AG08396 (cell line): ENCODE results near the gene ARL3.
"Not testable (repeated sequence)": the region's sequence is repeated elsewhere in the genome, so short reads cannot be mapped to it uniquely, and the experiment has no call there.

Source experiments
- DNase-seq: peaks from one replicate; pipeline ENCODE4 v3.0.0; 2012; ENCODE audit warnings: low spot score, mixed read lengths

The ARL3 gene, protein sequence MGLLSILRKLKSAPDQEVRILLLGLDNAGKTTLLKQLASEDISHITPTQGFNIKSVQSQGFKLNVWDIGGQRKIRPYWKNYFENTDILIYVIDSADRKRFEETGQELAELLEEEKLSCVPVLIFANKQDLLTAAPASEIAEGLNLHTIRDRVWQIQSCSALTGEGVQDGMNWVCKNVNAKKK

DNA sequence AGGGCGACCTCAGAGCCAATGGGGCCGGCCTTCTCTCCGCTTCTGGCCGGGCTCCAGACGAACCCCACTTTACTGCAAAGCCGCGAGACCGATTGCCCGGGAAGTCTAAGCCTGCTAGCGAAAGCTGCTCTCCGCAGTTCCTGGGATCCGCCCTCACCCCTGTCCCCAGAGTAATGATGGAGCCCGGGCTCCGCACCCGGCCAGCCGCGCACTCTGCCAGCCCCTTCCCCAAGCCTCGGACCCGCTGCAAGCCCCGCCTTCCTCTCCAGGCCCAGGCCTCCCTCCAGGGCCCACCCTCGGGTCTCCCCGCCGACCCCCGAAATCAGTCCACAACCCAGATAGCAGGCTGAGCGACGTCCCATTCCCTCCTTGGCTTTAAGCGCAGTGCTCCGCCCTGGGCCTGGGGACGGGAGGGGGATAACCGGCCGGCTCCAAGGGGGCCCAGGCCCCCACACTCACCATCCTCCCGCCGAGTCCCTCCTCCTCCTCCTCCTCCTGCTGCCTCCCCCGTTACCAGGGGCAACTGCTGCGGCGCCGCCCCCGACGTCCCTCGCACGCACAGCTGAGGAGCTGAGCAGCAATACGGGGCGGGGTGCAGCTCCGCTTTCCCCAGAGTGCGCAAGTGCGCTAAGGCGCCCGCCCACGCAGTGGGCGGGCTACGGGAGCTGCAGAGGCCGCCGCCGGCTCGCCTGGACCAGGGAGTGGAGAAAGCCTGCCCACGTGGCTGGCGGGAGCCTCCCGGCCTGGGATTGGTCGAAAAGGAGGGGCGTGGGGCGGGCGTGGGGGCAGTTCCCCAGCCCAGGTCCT, at the start of gene ARL3:
ARL3 (minus strand) TSS at position 584 of the 807 bp plus-strand sequence; CDS start at position 462, 122 bp downstream.
- peak; percentile 98 for DNase-seq

DNA sequence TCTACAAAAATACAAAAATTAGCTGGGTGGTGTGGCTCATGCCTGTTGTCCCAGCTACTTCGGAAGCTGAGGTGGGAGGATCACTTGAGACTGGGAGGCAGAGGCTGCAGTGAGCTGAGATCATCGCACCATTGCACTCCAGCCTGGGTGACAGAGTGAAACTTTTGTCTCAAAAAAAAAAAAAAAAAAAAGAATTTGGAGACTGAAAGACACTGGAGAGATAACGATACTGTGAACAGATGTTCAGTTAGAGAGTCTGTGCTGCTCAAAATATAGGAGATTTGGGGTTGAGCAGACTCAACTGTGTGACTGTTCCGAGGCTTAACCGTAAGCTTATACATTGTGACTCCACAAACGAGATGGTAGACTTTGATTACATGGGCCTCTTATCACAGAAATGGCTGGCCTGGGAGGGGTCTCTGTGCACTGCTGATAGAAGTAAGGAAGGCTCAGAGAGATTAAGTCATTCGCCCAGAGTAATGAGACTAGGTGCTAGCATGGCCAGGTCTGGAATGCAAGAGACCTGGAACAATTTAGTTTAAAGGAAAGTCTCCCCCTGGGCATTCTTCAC, 48.9 kb upstream of the ARL3 start:
- no peak for DNase-seq

DNA sequence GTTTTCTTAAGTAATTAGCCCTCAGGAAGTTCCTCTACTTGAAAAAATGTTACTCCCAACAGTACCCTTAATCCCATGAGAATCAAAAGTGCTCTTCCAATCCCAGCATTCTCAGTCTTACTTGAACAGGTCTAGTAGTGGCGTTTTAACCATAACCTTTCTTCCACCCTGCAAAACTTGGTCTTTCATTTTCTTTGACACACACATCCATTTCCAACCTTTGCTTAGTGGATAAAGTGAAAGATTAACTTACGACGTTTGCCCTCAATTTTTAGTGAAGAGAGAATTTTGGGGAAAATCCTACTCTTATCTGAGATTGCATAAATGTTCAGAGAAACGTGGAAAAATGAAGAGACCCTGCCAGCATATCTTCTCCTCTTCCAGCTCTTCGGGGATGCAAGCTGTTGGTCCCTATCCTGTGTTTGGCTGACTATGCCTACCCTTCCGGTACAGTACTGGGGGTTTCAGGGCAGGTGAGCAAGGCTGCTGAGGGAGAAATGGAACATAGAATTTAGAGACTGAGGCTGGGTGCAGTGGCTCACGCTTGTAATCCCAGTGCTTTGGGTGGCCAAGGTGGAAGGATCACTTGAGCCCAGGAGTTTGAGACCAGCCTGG, 48.3 kb upstream of the ARL3 start:
- no peak for DNase-seq

DNA sequence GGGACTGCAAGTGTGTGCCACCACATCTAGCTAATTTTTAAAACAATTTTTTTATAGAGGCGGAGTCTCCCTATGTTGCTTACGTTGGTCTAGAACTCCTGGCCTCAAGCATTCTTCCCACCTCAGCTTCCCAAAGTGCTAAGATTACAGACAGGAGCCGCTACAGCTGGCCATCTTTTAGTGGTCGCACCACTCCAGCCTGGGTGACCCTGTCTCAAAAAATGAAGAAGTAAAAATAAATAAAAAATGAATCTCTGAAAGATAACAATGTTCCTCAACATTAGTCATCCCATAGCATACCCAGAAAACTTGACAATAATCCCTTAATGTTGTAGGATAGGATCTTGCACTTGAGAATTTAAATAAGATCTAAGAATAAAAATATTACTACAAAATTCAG, 47.8 kb upstream of the ARL3 start:
- no peak for DNase-seq

DNA sequence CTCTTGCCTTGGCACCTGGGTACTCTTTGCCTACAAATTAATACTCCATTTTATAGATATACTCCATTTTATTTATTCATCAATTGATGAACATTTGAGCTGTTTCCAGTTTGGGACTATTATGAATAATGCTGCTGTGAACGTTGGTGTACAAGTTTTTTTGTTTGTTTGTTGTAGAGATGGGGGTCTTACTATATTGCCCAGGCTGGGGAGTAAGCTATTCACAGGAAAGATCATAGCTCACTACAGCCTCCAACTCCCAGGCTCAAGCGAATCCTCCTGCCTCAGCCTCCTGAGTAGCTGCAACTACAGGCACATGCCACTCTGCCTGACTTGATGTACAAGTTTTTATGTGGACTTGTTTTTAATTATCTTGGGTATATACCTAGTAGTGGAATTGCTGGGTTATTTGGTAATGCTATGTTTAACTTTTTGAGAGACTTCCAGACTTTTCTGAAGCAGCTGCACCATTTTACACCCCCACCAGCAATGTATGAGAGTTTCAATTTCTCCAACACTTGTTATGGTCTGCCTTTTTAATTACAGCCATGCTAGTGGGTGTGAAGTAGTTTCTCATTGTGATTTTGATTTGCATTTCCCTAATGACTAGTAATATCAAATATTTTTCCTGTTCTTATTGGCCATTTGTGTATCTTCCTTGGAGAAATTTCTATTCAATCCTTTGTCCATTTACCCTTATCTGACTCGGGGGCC, 45.5 kb upstream of the ARL3 start:
- DNase-seq = no peak

DNA sequence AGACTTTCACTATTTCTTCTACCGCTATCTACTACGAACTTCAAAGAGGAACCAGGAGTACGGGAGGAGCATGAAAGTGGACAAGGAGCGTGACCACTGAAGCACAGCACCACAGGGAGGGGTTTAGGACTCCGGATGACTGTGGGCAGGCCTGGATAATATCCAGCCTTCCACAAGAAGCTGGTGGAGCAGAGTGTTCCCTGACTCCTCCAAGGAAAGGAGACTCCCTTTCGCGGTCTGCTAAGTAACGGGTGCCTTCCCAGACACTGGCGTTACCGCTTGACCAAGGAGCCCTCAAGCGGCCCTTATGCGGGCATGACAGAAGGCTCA, 44.7 kb upstream of the ARL3 start:
- DNase-seq = not testable (repeated sequence)

DNA sequence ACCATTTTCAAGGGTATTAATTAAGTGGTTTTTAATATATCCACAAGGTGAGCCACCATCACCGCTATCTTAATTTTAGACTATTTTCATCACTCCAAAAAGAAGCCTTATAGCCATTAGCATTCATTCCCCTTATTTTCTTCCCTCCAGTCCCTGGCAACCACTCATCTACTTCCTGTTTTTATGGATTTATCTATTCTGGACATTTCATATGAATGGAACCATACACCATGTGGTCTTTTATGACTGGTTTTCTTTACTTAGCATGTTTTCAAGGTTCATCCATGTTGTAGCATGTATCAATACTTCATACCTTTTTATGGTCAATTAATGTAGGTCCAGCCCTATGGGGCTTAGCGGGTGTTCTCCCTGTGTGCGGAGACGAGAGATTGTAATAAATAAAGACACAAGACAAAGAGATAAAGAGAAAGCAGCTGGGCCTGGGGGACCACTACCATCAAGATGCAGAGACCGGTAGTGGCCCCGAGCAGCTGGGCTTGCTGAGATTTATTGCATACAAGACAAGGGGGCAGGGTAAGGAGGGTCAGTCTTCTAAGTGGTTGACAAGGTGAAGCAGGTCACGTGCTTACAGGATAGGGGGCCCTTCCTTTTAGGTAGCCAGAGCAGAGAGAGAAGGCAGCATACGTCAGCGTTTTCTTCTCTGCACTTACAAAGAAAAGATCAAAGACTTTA, 44.2 kb upstream of the ARL3 start:
- no peak for DNase-seq

DNA sequence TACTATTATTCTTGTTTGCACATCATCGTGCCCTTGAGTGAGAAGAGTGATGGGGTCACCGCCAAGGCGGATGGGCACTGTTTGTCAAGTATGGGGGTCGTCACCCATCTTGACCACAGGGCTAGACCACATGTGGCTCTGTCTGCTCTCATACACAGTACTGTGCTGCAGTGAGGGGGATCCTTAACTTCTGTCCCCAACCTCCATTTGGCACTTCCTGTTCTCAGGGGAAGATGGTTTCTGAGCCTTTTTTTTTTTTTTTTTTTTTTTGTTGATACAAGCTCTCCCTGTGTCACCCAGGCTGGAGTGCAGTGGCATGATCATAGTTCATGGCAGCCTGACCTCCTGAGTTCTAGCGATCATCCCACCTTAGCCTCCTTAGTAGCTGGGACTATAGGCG, 43.1 kb upstream of the ARL3 start:
- no peak for DNase-seq

DNA sequence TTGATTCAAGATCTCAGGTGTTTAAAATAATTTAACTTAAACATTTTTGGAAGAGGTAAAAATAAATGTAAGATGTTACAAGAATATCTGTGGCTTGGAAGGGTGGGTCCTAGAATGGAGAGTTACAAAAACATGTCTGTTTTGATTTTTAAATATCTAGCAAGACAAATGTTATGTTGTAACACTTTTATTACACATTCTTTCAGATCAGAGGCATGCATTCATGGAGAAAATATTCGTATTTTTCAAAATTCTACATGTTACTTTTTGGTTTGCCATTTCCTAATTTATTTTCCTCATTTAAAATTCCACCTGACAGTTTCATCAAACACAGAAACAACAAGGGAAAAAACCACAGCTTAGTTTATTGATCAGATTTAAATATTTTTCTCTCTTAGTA, 39.5 kb upstream of the ARL3 start:
- no peak for DNase-seq

DNA sequence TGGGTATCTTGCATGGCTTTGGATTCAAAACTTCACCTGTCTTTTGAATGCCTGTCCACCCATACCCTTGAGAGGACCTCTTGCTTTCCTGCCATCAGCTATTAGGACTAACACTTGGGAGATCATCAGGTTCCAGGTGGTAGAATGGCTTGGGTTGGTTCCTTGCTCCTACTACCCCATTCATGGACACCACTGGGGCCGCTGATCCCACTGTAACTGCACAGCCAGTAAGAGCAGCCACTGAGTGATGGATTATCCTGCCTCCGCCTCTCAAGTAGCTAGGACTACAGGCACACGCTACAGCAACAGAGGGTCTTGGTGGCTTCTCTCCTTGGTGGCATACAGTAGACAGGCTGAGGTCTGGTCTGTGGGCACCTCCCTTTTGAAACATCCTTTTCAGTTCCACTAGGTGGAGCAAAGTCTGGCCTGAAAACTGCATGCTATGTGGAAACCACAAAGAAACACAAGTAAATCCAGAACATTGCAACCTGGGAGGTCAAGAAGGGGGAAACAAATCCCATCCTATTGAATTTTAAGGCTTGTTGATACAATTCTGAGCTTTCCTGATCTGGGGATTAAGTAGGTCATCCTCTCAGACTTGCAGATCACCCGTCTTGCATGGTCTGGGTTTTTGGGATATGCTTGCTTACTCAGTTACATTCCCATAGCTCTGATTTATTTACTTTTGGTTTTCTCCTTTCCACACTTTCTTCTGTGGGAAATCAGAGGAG, 38.9 kb upstream of the ARL3 start:
- peak; percentile 42 for DNase-seq

DNA sequence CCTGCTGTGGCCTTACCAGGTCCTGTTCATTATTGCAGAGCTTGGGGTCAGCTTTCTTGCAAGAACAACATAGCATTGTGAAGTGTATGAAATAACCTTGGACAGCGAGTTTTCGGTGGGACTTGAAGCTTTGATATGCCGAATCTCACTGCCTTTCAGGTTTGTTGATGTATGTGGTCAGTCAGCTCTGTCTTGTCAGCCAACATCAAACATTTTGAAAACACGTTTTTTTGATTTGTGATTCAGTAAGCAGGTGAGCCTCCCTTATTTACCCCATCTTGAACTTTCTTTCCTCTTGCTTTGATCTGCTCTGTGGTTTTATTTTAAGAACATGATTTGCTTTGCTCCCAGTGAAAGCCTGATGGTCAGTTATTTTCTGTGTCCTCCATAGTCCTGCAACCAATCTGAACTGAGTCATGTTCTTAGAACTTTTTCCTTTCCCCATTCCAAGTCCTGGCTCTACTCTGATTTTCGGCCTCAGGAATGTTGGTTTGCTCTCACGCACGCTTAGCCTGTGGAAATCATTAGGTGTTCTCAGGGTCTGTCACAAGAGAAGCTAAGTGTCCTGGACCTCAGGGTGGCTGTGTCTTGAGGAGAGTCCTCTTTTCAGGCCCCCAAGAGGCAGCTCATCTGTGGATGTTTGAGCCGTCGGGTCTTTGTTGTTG, 38.2 kb upstream of the ARL3 start:
- DNase-seq = peak; percentile 71

DNA sequence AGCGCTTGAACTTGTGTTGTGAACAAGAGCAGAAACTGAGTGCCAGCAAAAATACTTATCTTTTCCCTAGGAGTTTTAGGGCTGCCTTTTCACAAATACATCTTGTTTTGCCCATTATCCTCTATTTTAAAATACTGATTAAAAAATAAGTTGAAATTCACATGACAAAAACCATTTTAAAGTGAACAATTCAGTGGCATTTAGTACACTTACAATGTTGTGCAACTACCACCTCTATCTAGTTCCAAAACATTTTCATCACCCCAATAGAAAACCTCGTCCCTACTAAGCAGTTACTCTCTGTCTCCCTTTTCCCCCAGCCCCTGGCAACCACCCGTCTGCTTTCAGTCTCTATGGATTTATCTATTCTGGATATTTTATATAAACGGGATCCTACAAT, 31.0 kb upstream of the ARL3 start:
- DNase-seq = no peak

DNA sequence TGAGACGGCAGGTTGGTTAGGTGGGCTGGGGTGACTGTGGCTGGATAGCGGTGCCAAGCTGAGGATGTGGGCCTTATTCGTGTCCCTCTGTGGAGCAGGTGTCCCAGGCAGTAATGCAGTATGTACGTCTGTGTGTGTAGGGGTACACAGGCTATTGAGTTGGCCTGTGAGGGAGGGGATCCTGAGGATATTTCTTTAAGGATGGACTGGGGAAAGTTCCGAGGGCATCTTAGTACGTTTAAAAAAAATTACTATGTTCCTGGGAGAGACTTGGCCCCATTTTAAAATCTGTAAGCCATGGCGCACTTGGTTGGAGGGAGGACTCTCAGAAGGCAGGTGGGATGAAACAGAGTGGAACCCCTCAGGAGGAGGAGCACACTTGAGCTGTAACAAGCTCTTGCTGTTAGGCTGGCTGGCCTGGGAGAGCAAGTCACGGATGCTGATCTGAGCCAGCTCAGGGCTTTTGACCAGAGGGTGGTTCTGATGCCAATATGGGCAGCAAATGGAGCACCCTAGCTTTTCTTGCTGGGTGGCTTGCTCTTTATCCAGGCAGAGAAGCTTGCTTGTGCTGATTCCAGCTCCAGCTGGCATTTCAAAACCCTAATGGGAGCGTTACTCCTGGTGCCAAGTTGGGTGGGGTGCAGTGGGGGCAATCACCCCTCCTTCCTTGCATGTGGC, 30.3 kb upstream of the ARL3 start:
- no peak for DNase-seq

DNA sequence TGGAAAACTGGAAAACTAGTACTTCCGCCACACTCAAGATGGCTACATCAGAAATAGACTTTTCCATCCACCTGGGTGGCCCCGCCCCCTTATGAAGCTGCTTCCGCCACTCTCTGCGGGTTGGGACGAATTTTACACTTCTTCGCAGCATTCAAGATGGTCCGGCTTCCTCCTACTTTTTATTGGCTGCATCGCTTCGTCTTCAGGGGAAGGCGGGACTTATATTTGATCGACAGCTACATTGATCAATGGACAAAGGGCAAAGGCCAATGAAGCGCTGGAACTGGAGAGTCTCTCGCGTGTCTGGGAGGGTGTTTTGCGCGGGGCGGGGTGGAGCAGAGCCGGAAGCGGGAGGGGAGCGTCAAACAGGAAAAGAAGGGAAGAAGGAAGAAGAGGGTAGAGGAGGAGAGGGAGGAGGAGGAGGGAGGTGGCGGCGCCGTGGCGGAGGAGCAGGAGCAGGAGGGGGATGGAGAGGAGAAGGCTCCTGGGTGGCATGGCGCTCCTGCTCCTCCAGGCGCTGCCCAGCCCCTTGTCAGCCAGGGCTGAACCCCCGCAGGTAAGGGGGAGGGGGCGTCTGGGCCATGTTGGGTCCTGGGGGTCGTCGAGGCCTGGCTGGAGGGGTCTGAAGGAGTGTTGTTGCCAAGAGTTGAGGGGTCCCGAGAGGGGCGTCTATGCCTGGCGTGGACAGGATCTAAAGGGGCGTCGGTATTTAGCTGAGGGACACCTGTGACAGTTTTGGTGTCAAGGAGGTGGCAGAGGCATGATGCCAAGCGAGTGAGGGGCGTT, 29.6 kb upstream of the ARL3 start, which contains the start of gene WBP1L:
WBP1L (plus strand) TSS at position 361 of the 786 bp plus-strand sequence; CDS start at position 467, 106 bp downstream.
- peak; percentile 93 for DNase-seq

DNA sequence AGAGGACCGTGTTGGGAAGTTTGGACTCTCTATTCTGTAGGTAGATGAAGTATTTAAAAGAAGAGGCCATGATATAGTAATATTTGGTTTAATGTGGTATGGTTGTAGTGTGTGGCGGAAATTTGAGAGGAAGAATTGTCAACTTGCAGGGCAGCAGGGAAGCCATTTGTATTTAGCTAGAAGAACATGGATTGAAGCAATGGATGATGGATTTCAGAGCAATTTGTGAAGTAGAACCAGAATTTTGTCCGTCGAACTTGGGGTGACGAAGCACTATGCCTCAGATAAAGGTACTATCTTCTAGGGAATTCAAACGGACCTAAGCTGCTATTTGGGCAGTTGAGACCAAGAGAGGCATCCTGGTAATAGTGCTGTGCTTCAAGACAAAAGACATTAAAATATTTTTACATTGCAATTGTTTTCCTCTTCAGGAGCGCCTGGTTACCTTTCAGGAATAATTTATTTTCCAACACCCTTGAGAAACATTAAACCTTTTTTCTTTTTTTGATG, 28.9 kb upstream of the ARL3 start:
- DNase-seq = no peak

DNA sequence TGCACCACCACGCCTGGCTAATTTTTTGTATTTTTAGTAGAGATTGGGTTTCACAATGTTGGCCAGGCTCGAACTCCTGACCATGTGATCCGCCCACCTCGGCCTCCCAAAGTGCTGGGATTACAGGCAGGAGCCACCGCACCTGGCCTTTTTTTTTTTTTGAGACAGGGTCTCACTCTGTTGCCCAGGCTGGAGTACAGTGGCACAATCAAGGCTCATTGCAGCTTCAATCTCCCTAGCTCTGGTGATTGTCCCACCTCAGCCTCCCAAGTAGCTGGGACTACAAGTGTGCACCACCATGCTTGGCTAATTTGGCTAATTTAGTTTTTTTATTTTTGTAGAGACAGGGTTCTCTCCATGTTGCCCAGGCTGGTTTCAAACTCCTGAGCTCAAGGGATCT, 28.1 kb upstream of the ARL3 start:
- not testable (repeated sequence) for DNase-seq

DNA sequence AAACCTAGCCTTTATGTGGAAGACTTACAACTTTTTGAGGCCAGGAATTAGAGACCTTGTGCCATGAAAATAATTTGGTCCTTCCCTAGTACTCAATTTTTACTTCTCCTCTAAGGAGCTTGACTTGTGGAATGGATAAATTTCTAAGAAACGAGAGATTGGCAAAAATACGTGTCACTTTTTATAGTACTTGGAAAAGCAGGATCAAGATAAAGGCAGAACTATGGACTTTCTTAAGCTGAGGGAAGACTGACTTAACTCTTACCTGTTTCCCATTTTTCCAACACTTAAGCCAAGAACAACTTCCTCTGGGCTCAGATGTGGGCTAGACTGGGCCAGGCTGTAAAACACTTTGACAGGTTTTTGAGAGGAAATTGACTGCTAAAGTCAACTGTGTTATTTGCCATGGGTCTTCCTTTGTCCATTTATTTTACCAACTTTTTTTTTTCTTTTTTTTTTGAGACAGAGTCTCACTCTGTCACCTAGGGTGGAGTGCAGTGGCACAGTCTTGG, 27.6 kb upstream of the ARL3 start:
- DNase-seq = no peak

DNA sequence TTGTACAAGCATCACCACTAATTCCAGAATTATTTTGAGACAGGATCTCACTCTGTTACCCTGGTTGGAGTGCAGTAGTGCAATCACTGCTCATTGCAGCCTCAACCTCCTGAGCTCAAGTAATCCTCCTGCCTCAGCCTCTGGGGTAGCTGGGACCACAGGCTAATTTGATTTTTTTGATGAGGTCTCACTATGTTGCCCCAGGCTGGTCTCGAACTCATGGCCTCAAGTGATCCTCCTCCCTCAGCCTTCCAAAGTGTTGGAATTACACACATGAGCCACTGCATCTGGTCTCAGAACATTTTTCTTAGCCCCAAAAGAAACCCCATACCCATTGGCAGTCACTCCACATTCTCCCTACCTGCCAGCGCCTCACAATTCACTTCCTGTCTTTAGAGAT, 26.0 kb upstream of the ARL3 start:
- DNase-seq = no peak

DNA sequence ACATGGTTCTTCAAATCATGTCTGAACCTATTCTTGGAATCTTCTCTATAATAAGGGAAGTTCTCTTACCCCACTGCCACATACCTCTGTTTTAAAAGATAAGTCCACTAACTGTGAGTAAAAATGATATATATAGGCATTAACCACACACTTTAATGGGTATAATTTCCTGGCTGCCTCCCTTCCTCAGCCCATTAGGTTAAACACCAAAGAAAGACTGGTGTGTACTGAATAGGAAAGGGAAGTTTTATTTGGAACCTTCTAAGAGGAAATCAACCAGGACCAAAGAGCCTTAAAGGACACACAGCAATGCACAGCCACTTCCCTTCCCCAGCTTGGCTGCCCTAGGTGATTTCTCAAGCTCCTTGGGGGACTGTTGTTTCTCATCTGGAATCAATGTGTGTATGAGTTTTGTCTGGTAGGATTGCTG, 24.5 kb upstream of the ARL3 start:
- no peak for DNase-seq
